ENCODE data around the gene ZNF205. TPM values are rescaled to one million over a fixed set of nuclear protein-coding genes. Genes with fewer than 3 reads are reported as not detected.

Gene ZNF205
- total and polyA plus RNA-seq, 2 of the 4 experiments (the other 2 are of a cell fraction), result 8.2 to 12.7 TPM

DNA sequence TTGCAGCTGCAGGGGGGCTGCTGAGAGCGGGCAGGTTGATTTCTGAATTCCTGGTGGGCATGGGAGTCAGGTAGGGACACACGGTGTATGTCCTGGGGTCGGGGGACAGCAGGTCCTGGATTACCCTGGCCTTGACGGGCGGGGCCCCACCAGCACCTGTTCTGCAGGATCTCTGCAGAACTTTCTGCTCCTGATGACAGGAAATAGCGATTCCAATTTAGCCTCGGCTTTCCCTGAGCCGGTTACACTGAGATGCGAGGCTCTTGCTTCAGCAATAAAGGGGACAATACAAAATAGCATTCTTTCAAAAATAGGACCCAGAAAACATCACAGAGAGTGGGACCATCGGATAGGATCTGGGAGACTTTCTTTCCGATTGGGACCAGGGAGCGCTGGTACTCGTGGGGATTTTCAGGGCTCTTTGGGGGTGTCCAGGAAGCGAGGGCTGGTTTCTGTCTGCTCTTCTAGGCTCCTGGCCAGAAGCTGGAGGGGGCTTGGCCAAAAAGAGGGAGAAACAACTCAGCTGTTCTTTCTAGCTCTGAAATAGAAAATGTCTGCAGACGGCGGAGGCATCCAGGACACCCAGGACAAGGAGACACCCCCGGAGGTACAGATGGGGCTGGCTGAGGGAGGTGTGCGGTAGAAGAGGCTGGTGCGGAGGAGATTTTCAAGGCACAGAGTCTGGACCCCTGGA is 642 bp downstream of the ZNF205 start (continued):
- no peak for TF ChIP-seq BHLHE40 (IDR thresholded peaks at IDR 0.05; ENCODE audit: low read depth, low read length)

DNA sequence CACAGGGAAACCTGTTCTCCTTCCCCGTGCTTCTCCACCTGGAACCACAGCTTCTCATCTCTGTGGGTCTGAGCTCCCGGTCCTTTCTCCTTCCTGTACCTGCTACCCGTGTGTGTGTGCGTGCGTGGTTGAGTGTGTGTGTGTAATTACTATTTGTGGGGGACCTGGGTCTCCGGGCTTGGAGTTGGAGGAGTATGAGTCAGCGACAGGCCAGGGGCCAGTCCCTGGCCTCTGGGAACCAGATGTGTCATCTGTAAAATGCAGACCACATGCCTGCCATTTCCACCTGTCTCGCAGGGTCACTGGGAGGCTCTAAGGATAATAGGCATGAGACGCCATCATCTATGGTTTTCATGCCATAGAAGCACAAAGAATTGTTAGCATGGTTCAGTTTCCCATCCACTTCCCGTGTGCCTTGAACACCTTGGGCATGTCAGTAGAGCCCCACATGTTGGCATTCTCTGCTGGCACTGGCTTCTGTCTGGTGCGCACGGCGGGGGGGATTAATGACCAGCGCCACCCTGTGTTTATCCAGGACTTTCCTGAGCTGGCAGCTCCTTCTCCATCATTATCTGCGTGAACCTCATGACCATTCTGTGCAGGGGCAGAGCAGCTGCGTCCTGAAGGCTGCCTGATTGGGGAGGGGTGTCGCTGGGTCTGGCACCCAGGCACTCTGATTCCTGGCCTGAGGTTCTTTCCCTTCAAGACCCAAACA is 1.5 kb downstream of the ZNF205 start:
- Histone ChIP-seq H3K4me3 (ENCODE audit: insufficient read depth, low read depth, low read length) (peak overlapping the region; percentile 88), H2AK9ac (replicated peaks; ENCODE audit: low read depth, low read length, poor library complexity) (peak overlapping the region; percentile 29), H3K36me3 (ENCODE audit: control insufficient read depth, insufficient read depth, low read length) (peaks cover 26% of the 10 kb centered on the region), H2AFZ (replicated peaks; ENCODE audit: low read length, poor library complexity) (no peak overlapping the region), H3K9me3 (ENCODE audit: control insufficient read depth, insufficient read depth, low read length) (no peaks in the 10 kb centered on the region), H3K79me1 (ENCODE audit: low read depth in 1 of 2, low read length in 2 of 2) (peaks cover 27 to 34% of the 10 kb centered on the region in 2 experiments), H3K9me1 (ENCODE audit: insufficient read depth, low read length) (peaks cover 2% of the 10 kb centered on the region; the same call in 1 of the 2 replicates), H4K20me1 (ENCODE audit: insufficient read depth, low read length) (no peaks in the 10 kb centered on the region), H3K4me1 (ENCODE audit: control insufficient read depth, insufficient read depth, low read length) (peaks cover 9% of the 10 kb centered on the region), H2BK5ac (ENCODE audit: low read depth, low read length, poor library complexity, severe bottlenecking) (no peak overlapping the region), H2BK20ac (ENCODE audit: low read depth, low read length) (no peak overlapping the region), H2BK120ac (ENCODE audit: low read depth, low read length) (no peak overlapping the region), H2BK15ac (ENCODE audit: low read depth, low read length) (no peak overlapping the region), H3K9ac (ENCODE audit: low read depth, low read length) (peak overlapping the region; percentile 91), H3K27ac (ENCODE audit: insufficient read depth, low read length) (no peak overlapping the region), H3K4ac (ENCODE audit: low read depth, low read length) (no peak overlapping the region), H4K5ac (ENCODE audit: low read depth, low read length) (no peak overlapping the region), H3K27me3 (ENCODE audit: control insufficient read depth, insufficient read depth, low read length) (no peaks in the 10 kb centered on the region), H3K23ac (ENCODE audit: low read depth, low read length) (no peak overlapping the region), H3K18ac (ENCODE audit: low read depth, low read length) (no peak overlapping the region), H3K56ac (ENCODE audit: extremely low read depth, insufficient read depth, low read length) (no peak overlapping the region), H3K4me2 (ENCODE audit: low read depth, low read length) (peak overlapping the region; percentile 95), H4K91ac (ENCODE audit: insufficient read depth, low read depth, low read length) (no peak overlapping the region), H4K8ac (ENCODE audit: low read depth in 2 of 2, low read length in 2 of 2) (no peak overlapping the region), H3K14ac (replicated peaks; ENCODE audit: low read depth, low read length) (no peak overlapping the region), H2AK5ac (ENCODE audit: low read depth, low read length) (no peak overlapping the region)
- intact Hi-C loops (cut with micrococcal nuclease), result no loop called here
- no peak for ATAC-seq (ENCODE audit: low read depth)
- peak; percentile 56 for DNase-seq
- in situ Hi-C loops (cut with MboI; ENCODE audit: low sequenced_read_pairs), result no loop called here
- CTCF ChIA-PET, result interaction anchor here (1.2 kb wide), 1 partner anchor 16 kb away, joined by 3 read pairs; no protein-coding TSS in a partner anchor
- 65% methylated on average over 4 of the region's 17 CpGs; no CpG with 5 or more reads in 1 of the 2 experiments for WGBS, 2 experiments (ENCODE audit: extremely low coverage in 2 of 2, insufficient read length in 1 of 2)
- no peak for TF ChIP-seq RFX5 (IDR thresholded peaks at IDR 0.05; ENCODE audit: low read depth, low read length)
- TF ChIP-seq RCOR1 (IDR thresholded peaks at IDR 0.05; ENCODE audit: insufficient replicate concordance, low read length), result peak; percentile 86
- dilution Hi-C loops (cut with HindIII; ENCODE audit: low sequenced_read_pairs, unreplicated experiment), result no loop called here
- BruUV-seq (replicated peaks), result no TSS peak
- POLR2A ChIA-PET (ENCODE audit: unreplicated experiment), result no interaction called here
